ENCODE data around the gene KCNJ5.

The KCNJ5 gene

GRCh38 chr11:128857341-128857740 is 33.8 kb upstream of the KCNJ5 start:
- no peaks in the 10 kb centered on the region for H3K4me1 ChIP-seq (ENCODE audit: control insufficient read depth, insufficient read depth, low read length, unreplicated experiment)
- no peak overlapping the region for H2AFZ ChIP-seq (ENCODE audit: low read length, unreplicated experiment)
- H3K36me3 ChIP-seq (ENCODE audit: insufficient read depth, low read length): no peaks in the 10 kb centered on the region
- no peak overlapping the region for H3K4me3 ChIP-seq (ENCODE audit: low read depth, low read length)
- peaks cover 46% of the 10 kb centered on the region for H3K27me3 ChIP-seq (ENCODE audit: insufficient read depth, low read length)
- H3K79me2 ChIP-seq (ENCODE audit: control insufficient read depth, insufficient read depth, low read length, unreplicated experiment): no peaks in the 10 kb centered on the region
- no peak overlapping the region for H3K27ac ChIP-seq (ENCODE audit: low read depth, low read length)

GRCh38 chr11:128859563-128860441 is 31.4 kb upstream of the KCNJ5 start:
- Histone ChIP-seq H2AFZ (ENCODE audit: low read length, unreplicated experiment) (no peak overlapping the region), H3K27ac (ENCODE audit: low read depth, low read length) (no peak overlapping the region), H3K4me3 (ENCODE audit: low read depth, low read length) (no peak overlapping the region), H3K4me1 (ENCODE audit: control insufficient read depth, insufficient read depth, low read length, unreplicated experiment) (peaks cover 14% of the 10 kb centered on the region), H3K79me2 (ENCODE audit: control insufficient read depth, insufficient read depth, low read length, unreplicated experiment) (no peaks in the 10 kb centered on the region), H3K27me3 (ENCODE audit: insufficient read depth, low read length) (peaks cover 31% of the 10 kb centered on the region), H3K36me3 (ENCODE audit: insufficient read depth, low read length) (no peaks in the 10 kb centered on the region)

GRCh38 chr11:128860571-128861361 is 30.4 kb upstream of the KCNJ5 start:
- peaks cover 14% of the 10 kb centered on the region for H3K4me1 ChIP-seq (ENCODE audit: control insufficient read depth, insufficient read depth, low read length, unreplicated experiment)
- H3K27ac ChIP-seq (ENCODE audit: low read depth, low read length): no peak overlapping the region

GRCh38 chr11:128862406-128862805 is 28.8 kb upstream of the KCNJ5 start:
- Histone ChIP-seq H3K27ac (ENCODE audit: low read depth, low read length) (no peak overlapping the region), H3K36me3 (ENCODE audit: insufficient read depth, low read length) (no peaks in the 10 kb centered on the region), H3K27me3 (ENCODE audit: insufficient read depth, low read length) (peaks cover 7% of the 10 kb centered on the region), H2AFZ (ENCODE audit: low read length, unreplicated experiment) (no peak overlapping the region), H3K4me3 (ENCODE audit: low read depth, low read length) (no peak overlapping the region), H3K79me2 (ENCODE audit: control insufficient read depth, insufficient read depth, low read length, unreplicated experiment) (no peaks in the 10 kb centered on the region), H3K4me1 (ENCODE audit: control insufficient read depth, insufficient read depth, low read length, unreplicated experiment) (peaks cover 14% of the 10 kb centered on the region)

More at GRCh38 chr11:128860571-128861361, 30.4 kb upstream of the KCNJ5 start:
- peaks cover 23% of the 10 kb centered on the region for H3K27me3 ChIP-seq (ENCODE audit: insufficient read depth, low read length)
- no peaks in the 10 kb centered on the region for H3K36me3 ChIP-seq (ENCODE audit: insufficient read depth, low read length)
- no peaks in the 10 kb centered on the region for H3K79me2 ChIP-seq (ENCODE audit: control insufficient read depth, insufficient read depth, low read length, unreplicated experiment)
- H3K4me3 ChIP-seq (ENCODE audit: low read depth, low read length): no peak overlapping the region
- no peak overlapping the region for H2AFZ ChIP-seq (ENCODE audit: low read length, unreplicated experiment)

GRCh38 chr11:128862908-128863660 is 28.1 kb upstream of the KCNJ5 start:
- peaks cover 6% of the 10 kb centered on the region; the same call in 1 of the 2 replicates for H3K27me3 ChIP-seq (ENCODE audit: insufficient read depth, low read length)
- H2AFZ ChIP-seq (ENCODE audit: low read length, unreplicated experiment): no peak overlapping the region
- H3K4me1 ChIP-seq (ENCODE audit: control insufficient read depth, insufficient read depth, low read length, unreplicated experiment): peaks cover 14% of the 10 kb centered on the region
- H3K27ac ChIP-seq (ENCODE audit: low read depth, low read length): peak overlapping the region; percentile 1; the same call in 1 of the 2 replicates
- H3K79me2 ChIP-seq (ENCODE audit: control insufficient read depth, insufficient read depth, low read length, unreplicated experiment): no peaks in the 10 kb centered on the region
- H3K36me3 ChIP-seq (ENCODE audit: insufficient read depth, low read length): no peaks in the 10 kb centered on the region
- H3K4me3 ChIP-seq (ENCODE audit: low read depth, low read length): no peak overlapping the region

- H3K36me3 ChIP-seq (ENCODE audit: insufficient read depth, low read length): no peaks in the 10 kb centered on the region
- no peaks in the 10 kb centered on the region for H3K27me3 ChIP-seq (ENCODE audit: insufficient read depth, low read length)
These were observed 25.7 kb upstream of the KCNJ5 start for GRCh38 chr11:128865490-128865889.

GRCh38 chr11:128867277-128867676 is 23.9 kb upstream of the KCNJ5 start, which contains the start of gene KCNJ1:
Gene KCNJ1, minus strand, starts transcription at chr11:128867296. Its CDS starts 27,053 bp downstream, at chr11:128840243.
- no peak within 1 kb of the TSS for H3K4me3 ChIP-seq (ENCODE audit: low read depth, low read length)
- H3K27me3 ChIP-seq (ENCODE audit: insufficient read depth, low read length): peaks cover 17% of the 10 kb centered on the region
- H3K27ac ChIP-seq (ENCODE audit: low read depth, low read length): no peak within 1 kb of the TSS
- H3K4me1 ChIP-seq (ENCODE audit: control insufficient read depth, insufficient read depth, low read length, unreplicated experiment): peaks cover 14% of the 10 kb centered on the region
- no peaks in the 10 kb centered on the region for H3K36me3 ChIP-seq (ENCODE audit: insufficient read depth, low read length)
- no peaks in the 10 kb centered on the region for H3K79me2 ChIP-seq (ENCODE audit: control insufficient read depth, insufficient read depth, low read length, unreplicated experiment)
- no peak within 1 kb of the TSS for H2AFZ ChIP-seq (ENCODE audit: low read length, unreplicated experiment)

More at GRCh38 chr11:128865490-128865889, 25.7 kb upstream of the KCNJ5 start:
- Histone ChIP-seq H2AFZ (ENCODE audit: low read length, unreplicated experiment) (no peak overlapping the region), H3K4me3 (ENCODE audit: low read depth, low read length) (no peak overlapping the region), H3K4me1 (ENCODE audit: control insufficient read depth, insufficient read depth, low read length, unreplicated experiment) (peaks cover 14% of the 10 kb centered on the region), H3K27ac (ENCODE audit: low read depth, low read length) (no peak overlapping the region), H3K79me2 (ENCODE audit: control insufficient read depth, insufficient read depth, low read length, unreplicated experiment) (no peaks in the 10 kb centered on the region)

GRCh38 chr11:128868841-128869671 is 22.1 kb upstream of the KCNJ5 start:
- Histone ChIP-seq H3K79me2 (ENCODE audit: control insufficient read depth, insufficient read depth, low read length, unreplicated experiment) (no peaks in the 10 kb centered on the region), H3K4me1 (ENCODE audit: control insufficient read depth, insufficient read depth, low read length, unreplicated experiment) (no peaks in the 10 kb centered on the region)

GRCh38 chr11:128871168-128871610 is 20.0 kb upstream of the KCNJ5 start:
- no peak overlapping the region for H3K27ac ChIP-seq (ENCODE audit: low read depth, low read length)
- no peaks in the 10 kb centered on the region for H3K36me3 ChIP-seq (ENCODE audit: insufficient read depth, low read length)
- H3K27me3 ChIP-seq (ENCODE audit: insufficient read depth, low read length): peaks cover 52% of the 10 kb centered on the region
- no peak overlapping the region for H2AFZ ChIP-seq (ENCODE audit: low read length, unreplicated experiment)
- H3K79me2 ChIP-seq (ENCODE audit: control insufficient read depth, insufficient read depth, low read length, unreplicated experiment): no peaks in the 10 kb centered on the region
- H3K4me3 ChIP-seq (ENCODE audit: low read depth, low read length): no peak overlapping the region
- no peaks in the 10 kb centered on the region for H3K4me1 ChIP-seq (ENCODE audit: control insufficient read depth, insufficient read depth, low read length, unreplicated experiment)

More at GRCh38 chr11:128868841-128869671, 22.1 kb upstream of the KCNJ5 start:
- peaks cover 32% of the 10 kb centered on the region for H3K27me3 ChIP-seq (ENCODE audit: insufficient read depth, low read length)
- H3K4me3 ChIP-seq (ENCODE audit: low read depth, low read length): no peak overlapping the region
- no peak overlapping the region for H3K27ac ChIP-seq (ENCODE audit: low read depth, low read length)
- H2AFZ ChIP-seq (ENCODE audit: low read length, unreplicated experiment): no peak overlapping the region
- H3K36me3 ChIP-seq (ENCODE audit: insufficient read depth, low read length): no peaks in the 10 kb centered on the region
